ENCODE data around the gene AHI1. TPM values are rescaled to one million over a fixed set of nuclear protein-coding genes. Genes with fewer than 3 reads are reported as not detected.
"Not testable (repeated sequence)": the region's sequence is repeated elsewhere in the genome, so short reads cannot be mapped to it uniquely, and the experiment has no call there.

Gene AHI1
- total RNA-seq, 1 donor from 2014 or later = 5.2 TPM

DNA sequence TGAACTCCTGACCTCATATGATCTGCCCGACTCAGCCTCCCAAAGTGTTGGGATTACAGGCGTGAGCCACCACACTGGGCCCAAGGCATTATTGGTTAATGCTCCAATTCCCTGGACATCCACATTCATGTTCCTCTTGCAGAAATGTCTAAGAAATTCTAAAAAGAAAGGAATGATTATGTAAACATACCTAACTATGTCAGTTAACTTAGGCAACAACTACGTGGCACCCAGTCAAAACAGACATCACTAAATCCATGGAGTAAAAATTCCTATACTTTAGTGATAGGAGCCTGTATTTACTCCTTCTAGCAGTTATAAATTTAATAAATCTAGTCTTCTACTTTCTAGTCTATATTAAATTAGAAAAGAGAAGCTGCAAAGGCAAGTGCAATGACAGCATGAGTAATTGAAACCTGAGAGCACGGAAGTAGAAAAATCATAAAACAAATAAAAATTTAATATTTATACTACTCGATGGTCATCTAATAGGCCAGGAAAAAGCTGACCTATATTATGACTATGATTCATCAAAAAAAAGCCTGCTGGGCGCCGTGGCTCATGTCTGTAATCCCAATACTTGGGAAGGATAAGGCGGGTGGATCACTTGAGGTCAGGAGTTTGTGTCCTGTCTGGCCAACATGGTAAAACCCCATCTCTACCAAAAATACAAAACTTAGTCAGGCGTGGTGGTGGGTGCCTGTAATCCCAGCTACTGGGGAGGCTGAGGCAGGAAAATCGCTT lies 4.2 kb downstream of the AHI1 start:
- no peaks in the 10 kb centered on the region for H3K36me3 ChIP-seq (ENCODE audit: control insufficient read depth, insufficient read depth, low read length)
- TF ChIP-seq, protein P1, sequence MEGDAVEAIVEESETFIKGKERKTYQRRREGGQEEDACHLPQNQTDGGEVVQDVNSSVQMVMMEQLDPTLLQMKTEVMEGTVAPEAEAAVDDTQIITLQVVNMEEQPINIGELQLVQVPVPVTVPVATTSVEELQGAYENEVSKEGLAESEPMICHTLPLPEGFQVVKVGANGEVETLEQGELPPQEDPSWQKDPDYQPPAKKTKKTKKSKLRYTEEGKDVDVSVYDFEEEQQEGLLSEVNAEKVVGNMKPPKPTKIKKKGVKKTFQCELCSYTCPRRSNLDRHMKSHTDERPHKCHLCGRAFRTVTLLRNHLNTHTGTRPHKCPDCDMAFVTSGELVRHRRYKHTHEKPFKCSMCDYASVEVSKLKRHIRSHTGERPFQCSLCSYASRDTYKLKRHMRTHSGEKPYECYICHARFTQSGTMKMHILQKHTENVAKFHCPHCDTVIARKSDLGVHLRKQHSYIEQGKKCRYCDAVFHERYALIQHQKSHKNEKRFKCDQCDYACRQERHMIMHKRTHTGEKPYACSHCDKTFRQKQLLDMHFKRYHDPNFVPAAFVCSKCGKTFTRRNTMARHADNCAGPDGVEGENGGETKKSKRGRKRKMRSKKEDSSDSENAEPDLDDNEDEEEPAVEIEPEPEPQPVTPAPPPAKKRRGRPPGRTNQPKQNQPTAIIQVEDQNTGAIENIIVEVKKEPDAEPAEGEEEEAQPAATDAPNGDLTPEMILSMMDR (IDR thresholded peaks at IDR 0.05; ENCODE audit: insufficient read depth, low read length, poor library complexity, severe bottlenecking) = no peak
- H3K4me3 ChIP-seq (ENCODE audit: low read depth, low read length) = no peak overlapping the region
- H3K27me3 ChIP-seq (ENCODE audit: control insufficient read depth, insufficient read depth, low read length) = no peaks in the 10 kb centered on the region
- no peak for DNase-seq (ENCODE audit: low read depth)

DNA sequence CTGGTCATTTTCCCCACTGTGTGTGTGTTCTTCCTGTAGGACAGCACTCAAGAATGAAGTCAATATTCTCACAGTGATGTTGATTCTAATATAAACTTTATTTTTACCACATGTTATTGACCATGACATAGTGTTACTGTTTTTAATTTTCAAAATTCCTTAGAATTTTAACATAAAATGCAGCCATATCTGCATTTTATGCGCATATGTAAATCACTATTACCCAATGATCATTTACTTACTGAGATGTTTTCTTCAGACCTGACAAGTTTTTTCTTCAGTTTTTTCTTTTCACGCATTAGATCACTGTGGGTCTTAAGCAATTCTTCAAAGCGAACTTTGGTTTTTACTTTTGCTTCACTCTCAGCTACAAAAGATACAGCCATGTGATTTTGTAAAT lies 7.2 kb downstream of the AHI1 start:
- no peak for DNase-seq (ENCODE audit: low read depth)
- H3K36me3 ChIP-seq (ENCODE audit: control insufficient read depth, insufficient read depth, low read length) = no peaks in the 10 kb centered on the region
- no peaks in the 10 kb centered on the region for H3K27me3 ChIP-seq (ENCODE audit: control insufficient read depth, insufficient read depth, low read length)
- no peak overlapping the region for H3K4me3 ChIP-seq (ENCODE audit: low read depth, low read length)
- TF ChIP-seq, protein P1 (IDR thresholded peaks at IDR 0.05; ENCODE audit: insufficient read depth, low read length, poor library complexity, severe bottlenecking) = no peak

DNA sequence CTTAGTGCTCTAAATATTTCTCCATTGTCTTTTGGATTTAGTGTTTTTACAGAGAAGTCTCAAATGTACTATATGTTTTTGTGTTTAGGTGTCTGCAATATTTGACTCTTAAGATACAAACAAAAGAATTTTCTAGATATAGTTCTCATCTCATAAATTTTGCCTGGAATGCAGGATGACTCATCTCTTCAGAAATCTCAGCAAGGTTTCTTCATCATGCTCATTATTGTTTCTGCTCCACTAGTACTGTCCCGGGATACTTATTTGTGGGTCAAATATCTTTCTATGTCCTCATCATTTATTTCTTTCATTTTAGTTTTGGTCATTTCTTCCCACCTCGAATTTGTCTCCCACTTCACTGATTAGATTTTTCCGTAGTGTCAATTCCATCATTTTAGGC lies 9.5 kb downstream of the AHI1 start:
- no peaks in the 10 kb centered on the region for H3K36me3 ChIP-seq (ENCODE audit: control insufficient read depth, insufficient read depth, low read length)
- H3K27me3 ChIP-seq (ENCODE audit: control insufficient read depth, insufficient read depth, low read length) = no peaks in the 10 kb centered on the region
- TF ChIP-seq, protein P1 (IDR thresholded peaks at IDR 0.05; ENCODE audit: insufficient read depth, low read length, poor library complexity, severe bottlenecking) = no peak
- no peak overlapping the region for H3K4me3 ChIP-seq (ENCODE audit: low read depth, low read length)
- DNase-seq (ENCODE audit: low read depth) = no peak

DNA sequence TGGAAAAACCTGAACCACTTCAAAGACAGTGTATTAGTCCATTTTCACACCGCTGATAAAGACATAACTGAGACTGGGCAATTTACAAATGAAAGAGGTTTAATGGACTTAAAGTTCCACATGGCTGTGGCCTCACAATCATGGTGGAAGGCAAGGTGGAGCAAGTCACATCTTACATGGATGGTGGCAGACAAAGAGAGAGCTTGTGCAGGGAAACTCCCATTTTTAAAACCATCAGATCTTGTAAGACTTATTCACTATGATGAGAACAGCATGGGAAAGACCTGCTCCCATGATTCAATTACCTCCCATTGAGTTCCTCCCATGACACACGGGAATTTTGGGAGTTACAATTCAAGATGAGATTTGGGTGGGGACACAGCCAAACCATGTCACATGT lies 13.6 kb downstream of the AHI1 start:
- H3K4me3 ChIP-seq (ENCODE audit: low read depth, low read length); H3K36me3 ChIP-seq (ENCODE audit: control insufficient read depth, insufficient read depth, low read length); H3K27me3 ChIP-seq (ENCODE audit: control insufficient read depth, insufficient read depth, low read length); DNase-seq (ENCODE audit: low read depth): not testable (repeated sequence)

DNA sequence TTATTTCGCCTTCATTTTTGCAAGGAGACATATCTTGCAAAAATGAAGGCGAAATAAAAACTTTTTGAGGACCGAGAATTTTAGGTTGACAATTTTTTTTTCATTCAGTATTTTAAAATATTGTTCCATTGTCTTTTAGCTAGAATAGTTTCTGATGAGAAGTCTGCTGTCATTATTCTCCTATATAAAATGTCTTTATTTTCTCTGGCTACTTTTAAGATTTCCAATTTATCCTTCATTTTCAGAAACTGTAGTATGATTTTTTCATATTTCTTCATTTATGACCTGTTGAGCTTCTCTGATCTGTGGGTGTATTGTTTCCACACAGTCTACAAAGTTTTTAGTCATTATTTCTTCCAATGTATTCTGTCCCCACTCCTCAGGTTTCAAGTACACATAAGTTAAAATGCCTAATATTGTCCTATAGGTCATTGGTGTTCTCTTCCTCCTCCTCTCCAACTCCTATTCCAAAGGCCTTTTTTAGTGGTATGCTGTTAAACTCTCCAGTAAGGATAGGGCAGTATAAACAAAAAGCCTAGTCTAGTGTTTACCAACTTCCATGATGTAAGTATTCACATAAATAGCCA lies 15.7 kb downstream of the AHI1 start:
- no peak overlapping the region for H3K4me3 ChIP-seq (ENCODE audit: low read depth, low read length)
- no peak for DNase-seq (ENCODE audit: low read depth)
- TF ChIP-seq, protein P1 (IDR thresholded peaks at IDR 0.05; ENCODE audit: insufficient read depth, low read length, poor library complexity, severe bottlenecking) = no peak
- H3K27me3 ChIP-seq (ENCODE audit: control insufficient read depth, insufficient read depth, low read length) = no peaks in the 10 kb centered on the region
- H3K36me3 ChIP-seq (ENCODE audit: control insufficient read depth, insufficient read depth, low read length) = no peaks in the 10 kb centered on the region

DNA sequence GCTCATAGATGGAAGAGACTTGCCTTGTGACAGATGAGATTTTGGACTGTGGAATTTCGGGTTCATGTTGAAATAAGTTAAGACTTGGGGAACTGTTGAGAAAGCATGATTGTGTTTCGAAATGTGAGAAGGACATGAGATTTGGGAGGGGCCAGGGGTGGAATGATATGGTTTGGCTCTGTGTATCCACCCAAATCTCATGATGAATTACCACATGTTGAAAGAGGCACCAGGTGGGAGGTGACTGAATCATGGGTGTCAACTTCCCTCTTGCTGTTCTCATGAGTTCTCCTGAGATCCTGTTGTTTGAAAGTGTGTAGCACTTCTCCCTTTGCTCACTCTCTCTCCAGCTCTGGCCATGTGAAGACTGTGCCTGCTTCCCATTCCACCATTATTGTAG lies 17.9 kb downstream of the AHI1 start:
- Histone ChIP-seq H3K4me3 (ENCODE audit: low read depth, low read length) (no peak overlapping the region), H3K27me3 (ENCODE audit: control insufficient read depth, insufficient read depth, low read length) (no peaks in the 10 kb centered on the region), H3K36me3 (ENCODE audit: control insufficient read depth, insufficient read depth, low read length) (no peaks in the 10 kb centered on the region)
- TF ChIP-seq, protein P1 (IDR thresholded peaks at IDR 0.05; ENCODE audit: insufficient read depth, low read length, poor library complexity, severe bottlenecking) = no peak
- no peak for DNase-seq (ENCODE audit: low read depth)

Data from kidney epithelial cell (primary cell).